ENCODE results near the gene SCGN. TPM values are rescaled to one million over a fixed set of nuclear protein-coding genes. Genes with fewer than 3 reads are reported as not detected.

Gene SCGN
- total and polyA plus RNA-seq, 2 of the 13 experiments (the other 11 are each of a cell fraction or from before 2014, with no cell fraction given): 2.9 to 29.0 TPM

DNA sequence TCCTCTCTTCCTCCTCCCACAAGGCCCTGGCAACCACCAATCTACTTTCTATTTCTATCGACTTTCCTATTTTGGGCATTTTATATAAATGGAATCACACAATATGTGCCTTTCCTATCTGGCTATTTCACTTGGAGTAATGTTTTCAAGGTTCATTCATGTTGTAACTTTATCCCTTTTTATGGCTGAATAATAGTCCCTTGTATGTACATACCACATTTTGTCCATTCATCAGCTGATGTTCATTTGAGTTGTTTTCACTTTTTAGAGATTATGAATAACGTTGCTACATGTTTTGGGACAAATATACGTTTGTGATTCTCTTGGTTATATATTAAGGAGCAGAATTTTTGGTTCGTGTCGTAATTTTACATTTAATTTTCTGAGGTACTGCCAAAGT is 33.9 kb downstream of the SCGN start:
- intact Hi-C loops (cut with micrococcal nuclease; ENCODE audit: unreplicated experiment): no loop called here
- ATAC-seq (no peak), FAIRE-seq (no peak), DNase-seq (ENCODE audit: low spot score) (no peak)
- 55% methylated on average over 5 of the region's 5 CpGs for WGBS (ENCODE audit: low lambda C conversion rate)
- Histone ChIP-seq H2AFZ (ENCODE audit: low read length) (no peak overlapping the region), H4K20me1 (ENCODE audit: insufficient read depth, low read length) (no peaks in the 10 kb centered on the region), H3K79me2 (ENCODE audit: insufficient read depth, low read length) (no peaks in the 10 kb centered on the region), H3K4me2 (ENCODE audit: low read depth, low read length) (no peak overlapping the region), H3K9me3 (ENCODE audit: low read length) (no peaks in the 10 kb centered on the region), H3K9ac (ENCODE audit: insufficient read depth, low read depth, low read length) (no peak overlapping the region), H3K4me3 (replicated peaks in 1 of 3; ENCODE audit: insufficient read depth in 1 of 3, low read depth in 2 of 3, low read length in 3 of 3) (no peak overlapping the region), H3K27ac (ENCODE audit: extremely low read length, insufficient read depth, low read length) (no peak overlapping the region), H3K4me1 (ENCODE audit: insufficient read depth, low read length) (no peaks in the 10 kb centered on the region), H3K27me3 (ENCODE audit: control insufficient read depth in 1 of 2, insufficient read depth in 2 of 2, low read length in 2 of 2) (0 out of 5 replicates have a peak, but pooled peaks cover 0 to 1% of the 10 kb centered on the region in 2 experiments), H3K36me3 (replicated peaks in 1 of 2; ENCODE audit: control insufficient read depth in 1 of 2, insufficient read depth in 2 of 2, low read length in 2 of 2) (no peaks in the 10 kb centered on the region)
- POLR2A ChIA-PET: no interaction called here
- BruUV-seq (replicated peaks): no TSS peak
- in situ Hi-C loops (cut with HindIII; ENCODE audit: extremely low pct_ligation_motif_present, low pct_unique_long_range_greater_than_20kb): no loop called here
- CTCF ChIA-PET (ENCODE audit: low intra/inter-chr PET ratio, low total read pairs): no interaction called here
- TF ChIP-seq MIER3 (CRISPR knock-in tag; IDR thresholded peaks at IDR 0.05; ENCODE audit: borderline replicate concordance) (no peak), NR1H2 (CRISPR knock-in tag; IDR thresholded peaks at IDR 0.05; ENCODE audit: borderline replicate concordance, low read depth) (no peak), ZNF878 (CRISPR knock-in tag; IDR thresholded peaks at IDR 0.05) (no peak), ZNF296 (CRISPR knock-in tag; conservative IDR thresholded peaks at IDR 0.05) (no peak), ZNF598 (CRISPR knock-in tag; IDR thresholded peaks at IDR 0.05; ENCODE audit: borderline replicate concordance) (no peak), ZNF629 (CRISPR knock-in tag; conservative IDR thresholded peaks at IDR 0.05) (no peak), SETDB1 (CRISPR knock-in tag; IDR thresholded peaks at IDR 0.05; ENCODE audit: borderline replicate concordance) (no peak), SNRNP70 (IDR thresholded peaks at IDR 0.05; ENCODE audit: low read depth, low read length) (no peak)
- TF ChIP-seq, protein P1, sequence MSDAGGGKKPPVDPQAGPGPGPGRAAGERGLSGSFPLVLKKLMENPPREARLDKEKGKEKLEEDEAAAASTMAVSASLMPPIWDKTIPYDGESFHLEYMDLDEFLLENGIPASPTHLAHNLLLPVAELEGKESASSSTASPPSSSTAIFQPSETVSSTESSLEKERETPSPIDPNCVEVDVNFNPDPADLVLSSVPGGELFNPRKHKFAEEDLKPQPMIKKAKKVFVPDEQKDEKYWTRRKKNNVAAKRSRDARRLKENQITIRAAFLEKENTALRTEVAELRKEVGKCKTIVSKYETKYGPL (CRISPR knock-in tag; IDR thresholded peaks at IDR 0.05): no peak

DNA sequence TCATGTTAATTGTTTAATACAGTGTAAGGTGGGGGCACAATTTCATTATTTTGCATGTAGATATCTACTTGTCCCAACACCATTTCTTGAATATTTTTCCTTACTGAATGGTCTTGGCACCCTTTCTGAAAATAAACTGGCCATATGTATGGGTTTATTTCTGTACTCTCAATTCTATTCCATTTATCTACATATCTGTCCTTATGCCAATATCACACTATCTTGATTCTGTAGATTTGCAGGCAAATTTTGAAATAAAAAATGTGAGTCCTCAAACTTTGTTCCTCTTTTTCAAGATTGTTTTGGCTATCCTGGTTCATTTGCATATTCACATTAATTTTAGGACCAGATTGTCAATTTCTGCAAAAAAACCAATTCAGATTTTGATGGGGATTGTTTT is 34.8 kb downstream of the SCGN start:
- Histone ChIP-seq H3K4me1 (ENCODE audit: insufficient read depth, low read length) (no peaks in the 10 kb centered on the region), H3K36me3 (replicated peaks in 1 of 2; ENCODE audit: control insufficient read depth in 1 of 2, insufficient read depth in 2 of 2, low read length in 2 of 2) (no peaks in the 10 kb centered on the region), H3K4me3 (replicated peaks in 1 of 3; ENCODE audit: insufficient read depth in 1 of 3, low read depth in 2 of 3, low read length in 3 of 3) (no peak overlapping the region), H3K9me3 (ENCODE audit: low read length) (no peaks in the 10 kb centered on the region), H3K79me2 (ENCODE audit: insufficient read depth, low read length) (no peaks in the 10 kb centered on the region), H3K27me3 (ENCODE audit: control insufficient read depth in 1 of 2, insufficient read depth in 2 of 2, low read length in 2 of 2) (0 out of 5 replicates have a peak, but pooled peaks cover 0 to 1% of the 10 kb centered on the region in 2 experiments), H3K9ac (ENCODE audit: insufficient read depth, low read depth, low read length) (no peak overlapping the region), H3K4me2 (ENCODE audit: low read depth, low read length) (no peak overlapping the region), H3K27ac (ENCODE audit: extremely low read length, insufficient read depth, low read length) (no peak overlapping the region), H2AFZ (ENCODE audit: low read length) (no peak overlapping the region), H4K20me1 (ENCODE audit: insufficient read depth, low read length) (no peaks in the 10 kb centered on the region)
- CTCF ChIA-PET (ENCODE audit: low intra/inter-chr PET ratio, low total read pairs): no interaction called here
- no peak for ATAC-seq
- intact Hi-C loops (cut with micrococcal nuclease; ENCODE audit: unreplicated experiment) (no loop called here), in situ Hi-C loops (cut with HindIII; ENCODE audit: extremely low pct_ligation_motif_present, low pct_unique_long_range_greater_than_20kb) (no loop called here)
- no peak for DNase-seq (ENCODE audit: low spot score)
- POLR2A ChIA-PET: interaction anchor here (0.5 kb wide), 1 partner anchor 13 kb away, joined by 3 read pairs; no protein-coding TSS in a partner anchor
- FAIRE-seq: no peak
- BruUV-seq (replicated peaks): no TSS peak
- TF ChIP-seq SNRNP70 (IDR thresholded peaks at IDR 0.05; ENCODE audit: low read depth, low read length) (no peak), EED (CRISPR knock-in tag; IDR thresholded peaks at IDR 0.05) (no peak)
